Colonic mucosa (tissue), 4 donors: ENCODE data around the gene CFAP100. TPM values are rescaled to one million over a fixed set of nuclear protein-coding genes. Genes with fewer than 3 reads are reported as not detected.

Source experiments
- DNase-seq: peaks from one replicate; pipeline ENCODE4 v3.0.0-alpha.2; 2020
- H3K27ac ChIP-seq: fragments of 200-600 bp; one replicate; pipeline ENCODE4 v1.8.0; 2021
- H3K27me3 ChIP-seq: fragments of 200-600 bp; one replicate; pipeline ENCODE4 v1.8.0; 2021
- H3K36me3 ChIP-seq: fragments of 200-600 bp; one replicate; pipeline ENCODE4 v1.8.0; 2021
- H3K4me1 ChIP-seq: fragments of 200-600 bp; one replicate; pipeline ENCODE4 v1.8.0; 2021; ENCODE audit warnings: mild to moderate bottlenecking
- H3K4me3 ChIP-seq: fragments of 200-600 bp; one replicate; pipeline ENCODE4 v1.8.0; 2021
- H3K9ac ChIP-seq, 2 donors: one replicate each; pipeline ENCODE4 v1.7.0; 2013; ENCODE audit warnings: control low read depth in 2 of 2, low read depth in 2 of 2, low read length in 2 of 2
- H3K9me3 ChIP-seq: fragments of 200-600 bp; one replicate; pipeline ENCODE4 v1.8.0; 2021
- CTCF ChIP-seq: fragments of 200-600 bp; IDR thresholded peaks from one replicate; pipeline ENCODE4 v1.8.0; 2022; ENCODE audit warnings: antibody characterized with exemption, mild to moderate bottlenecking
- intact Hi-C: fragments of 100-400 bp; cut with DNase I; formaldehyde crosslinking; loops from one replicate; pipeline ENCODE4 v1.14.1; 2022
- total RNA-seq, 2 donors: library from RNA; stranded (reverse); fragmentation: NEBNext Ultra II Directional in 1 of 2; extraction: Animal tissue kit (Norgen Biotek cat#: 25700) in 1 of 2; gene quantifications; one replicate each; pipeline ENCODE4 v1.2.1, GENCODE V29; 2021
- donor health status: healthy.
- donor health status: DM: no; HTN: no; CAD: no.
- donor health status: DM: no; HTN: no; CAD: no.

CFAP100 gene
- total RNA-seq, 2 donors from 2014 or later: not detected

- Histone ChIP-seq H3K36me3 (peaks cover 7% of the 10 kb centered on the region), H3K9ac (peak within 1 kb of the TSS; percentile 80 to 89), H3K27ac (peak within 1 kb of the TSS; percentile 85), H3K4me3 (peak within 1 kb of the TSS; percentile 68), H3K9me3 (no peaks in the 10 kb centered on the region), H3K27me3 (no peaks in the 10 kb centered on the region), H3K4me1 (peaks cover 18% of the 10 kb centered on the region)
- TF ChIP-seq CTCF: no peak
- DNase-seq: peak; percentile 92
- intact Hi-C loops: no loop called here
Observed at GRCh38 chr3:126475413-126476114, 80.9 kb downstream of the CFAP100 start, which contains the start of gene ZXDC. Gene ZXDC (minus strand): TSS chr3:126475891. CDS start chr3:126475865, 26 bp downstream.

- Histone ChIP-seq H3K27me3 (no peaks in the 10 kb centered on the region), H3K4me1 (peaks cover 18% of the 10 kb centered on the region), H3K9me3 (no peaks in the 10 kb centered on the region), H3K36me3 (no peaks in the 10 kb centered on the region), H3K27ac (peak overlapping the region; percentile 66), H3K4me3 (peak overlapping the region; percentile 56), H3K9ac (peak overlapping the region; percentile 80 to 89)
- TF ChIP-seq CTCF: no peak
- intact Hi-C loops: no loop called here
- peak; percentile 76 for DNase-seq
Observed at GRCh38 chr3:126476166-126477060, 81.7 kb downstream of the CFAP100 start.

GRCh38 chr3:126477061-126477380, 82.3 kb downstream of the CFAP100 start:
- no peaks in the 10 kb centered on the region for H3K36me3 ChIP-seq
- no peak overlapping the region for H3K4me3 ChIP-seq
- H3K27me3 ChIP-seq: no peaks in the 10 kb centered on the region
- no peak overlapping the region for H3K9ac ChIP-seq
- H3K9me3 ChIP-seq: no peaks in the 10 kb centered on the region
- H3K4me1 ChIP-seq: peaks cover 18% of the 10 kb centered on the region
- DNase-seq: no peak
- intact Hi-C loops: no loop called here
- no peak overlapping the region for H3K27ac ChIP-seq
- TF ChIP-seq CTCF: no peak

GRCh38 chr3:126478581-126479310, 84.0 kb downstream of the CFAP100 start:
- intact Hi-C loops: no loop called here
- Histone ChIP-seq H3K27ac (no peak overlapping the region), H3K4me3 (no peak overlapping the region), H3K9me3 (no peaks in the 10 kb centered on the region), H3K4me1 (peaks cover 2% of the 10 kb centered on the region), H3K36me3 (no peaks in the 10 kb centered on the region), H3K9ac (no peak overlapping the region), H3K27me3 (no peaks in the 10 kb centered on the region)
- no peak for DNase-seq
- no peak for TF ChIP-seq CTCF

GRCh38 chr3:126479642-126480041, 84.9 kb downstream of the CFAP100 start:
- no peak for TF ChIP-seq CTCF

More at GRCh38 chr3:126479642-126480041, 84.9 kb downstream of the CFAP100 start:
- Histone ChIP-seq H3K27me3 (no peaks in the 10 kb centered on the region), H3K9ac (no peak overlapping the region), H3K9me3 (no peaks in the 10 kb centered on the region), H3K4me1 (no peaks in the 10 kb centered on the region), H3K36me3 (no peaks in the 10 kb centered on the region), H3K27ac (no peak overlapping the region), H3K4me3 (no peak overlapping the region)
- intact Hi-C loops: no loop called here
- DNase-seq: no peak
